ENCODE measurements around the gene KCTD16.

GRCh38 chr5:144465441-144465840 lies 294.8 kb downstream of the KCTD16 start:
- no peak for TF ChIP-seq CTCF (IDR thresholded peaks at IDR 0.05)
- TF ChIP-seq REST (IDR thresholded peaks at IDR 0.05) = no peak
